A673 (cell line): ENCODE data around the gene KIF5A. TPM values are rescaled to one million over a fixed set of nuclear protein-coding genes. Genes with fewer than 3 reads are reported as not detected.

Source experiments
- BruUV-seq: library from RNA; stranded (reverse); fragments of 400-500 nt; replicated peaks from 2 replicates; lab custom pipeline; 2021; lab: Mats Ljungman, UMichigan
- CTCF ChIA-PET: fragments of 300-600 bp; sonication (Branson Sonifier 250); formaldehyde crosslinking; loops from one replicate; lab custom pipeline; 2022; ENCODE audit warnings: antibody characterized with exemption; lab: Charles Lee
- POLR2A ChIA-PET: fragments of 300-600 bp; sonication (Branson Sonifier 250); formaldehyde crosslinking; loops from one replicate; lab custom pipeline; 2022; ENCODE audit warnings: antibody characterized with exemption; ENCODE audit not compliant: low non-redundant PET; lab: Charles Lee
- DNase-seq: peaks from one replicate; pipeline ENCODE4 v3.0.0-alpha.2; 2015; ENCODE audit warnings: low spot score
- H3K27ac ChIP-seq: fragments of 200-600 bp; sonication (generic); 2 replicates; pipeline ENCODE4 v1.5.1; 2016; ENCODE audit warnings: mixed run types, low read depth, mild to moderate bottlenecking, mixed read lengths, antibody characterized with exemption, low read length; ENCODE audit not compliant: poor library complexity, severe bottlenecking
- H3K27me3 ChIP-seq: fragments of 200-600 bp; sonication (generic); replicated peaks from 2 replicates; pipeline ENCODE4 v1.6.1; 2017; ENCODE audit warnings: mixed run types, low read depth, mild to moderate bottlenecking, mixed read lengths, antibody characterized with exemption, low read length; ENCODE audit not compliant: insufficient read depth, poor library complexity
- H3K36me3 ChIP-seq: fragments of 200-600 bp; sonication (generic); 2 replicates; pipeline ENCODE4 v1.6.1; 2016; ENCODE audit warnings: mixed run types, mild to moderate bottlenecking, mixed read lengths, antibody characterized with exemption, low read length; ENCODE audit not compliant: insufficient read depth, poor library complexity, severe bottlenecking
- H3K4me1 ChIP-seq: fragments of 200-600 bp; sonication (generic); 2 replicates; pipeline ENCODE4 v1.6.1; 2017; ENCODE audit warnings: mixed run types, mild to moderate bottlenecking, mixed read lengths, antibody characterized with exemption, low read length; ENCODE audit not compliant: insufficient read depth, poor library complexity, severe bottlenecking
- H3K4me3 ChIP-seq: fragments of 200-600 bp; sonication (generic); 2 replicates; pipeline ENCODE4 v1.5.1; 2016; ENCODE audit warnings: low read depth, mixed run types, mild to moderate bottlenecking, mixed read lengths, low read length; ENCODE audit not compliant: poor library complexity, severe bottlenecking
- H3K9me3 ChIP-seq: fragments of 200-600 bp; sonication (generic); 2 replicates; pipeline ENCODE4 v1.6.1; 2016; ENCODE audit warnings: mixed run types, low read depth, mild to moderate bottlenecking, mixed read lengths, antibody characterized with exemption, low read length; ENCODE audit not compliant: poor library complexity, severe bottlenecking
- CTCF ChIP-seq: fragments of 300-800, 200-600 bp; sonication (generic); conservative IDR thresholded peaks from 2 replicates; pipeline ENCODE4 v1.5.1; 2017; ENCODE audit warnings: low read depth, mild to moderate bottlenecking, antibody characterized with exemption, low read length, moderate library complexity, mixed read lengths
- EZH2 ChIP-seq: fragments of 200-600 bp; sonication (generic); IDR thresholded peaks from 2 replicates; pipeline ENCODE4 v1.6.1; 2017; ENCODE audit warnings: borderline replicate concordance, low read depth, mild to moderate bottlenecking, mixed read lengths, antibody characterized with exemption, low read length; ENCODE audit not compliant: poor library complexity, severe bottlenecking
- intact Hi-C: fragments of 100-400 bp; cut with micrococcal nuclease; formaldehyde crosslinking; loops from one replicate; pipeline ENCODE4 v1.10.0; 2022; ENCODE audit not compliant: unreplicated experiment
- total RNA-seq: library from RNA; stranded (reverse); gene quantifications from 2 replicates; pipeline ENCODE4 v1.2.3, GENCODE V29; 2021

KIF5A gene
- total RNA-seq, 1 experiment from 2014 or later = 2.1 TPM

GRCh38 chr12:57621497-57622292 is 71.9 kb downstream of the KIF5A start:
- intact Hi-C loops = loop anchor here (1.0 to 2.0 kb wide), 2 partner anchors 38 to 161 kb away; no protein-coding TSS in a partner anchor
- Histone ChIP-seq H3K36me3 (peaks cover 7% of the 10 kb centered on the region), H3K4me3 (peak overlapping the region; percentile 50), H3K27me3 (peaks cover 13% of the 10 kb centered on the region), H3K9me3 (no peaks in the 10 kb centered on the region), H3K4me1 (peaks cover 8% of the 10 kb centered on the region), H3K27ac (no peak overlapping the region)
- DNase-seq = peak; percentile 61
- ChIA-PET POLR2A (no interaction called here), CTCF (interaction anchor here (2.6 kb wide), 1 partner anchor 39 kb away, joined by 9 read pairs; no protein-coding TSS in a partner anchor)
- no TSS peak for BruUV-seq
- TF ChIP-seq EZH2 (no peak), CTCF (peak; percentile 95)

GRCh38 chr12:57622293-57623245 is 72.7 kb downstream of the KIF5A start:
- ChIA-PET CTCF (interaction anchor here (0.7 to 1.1 kb wide), 2 partner anchors 37 to 39 kb away, joined by 5 to 9 read pairs; no protein-coding TSS in a partner anchor), POLR2A (no interaction called here)
- Histone ChIP-seq H3K9me3 (no peaks in the 10 kb centered on the region), H3K36me3 (peaks cover 7% of the 10 kb centered on the region), H3K27ac (no peak overlapping the region), H3K27me3 (peaks cover 13% of the 10 kb centered on the region), H3K4me3 (no peak overlapping the region), H3K4me1 (peaks cover 7% of the 10 kb centered on the region)
- no TSS peak for BruUV-seq
- TF ChIP-seq CTCF (no peak), EZH2 (no peak)
- DNase-seq = no peak
- intact Hi-C loops = loop anchor here (2.0 kb wide), 1 partner anchor 162 kb away; no protein-coding TSS in a partner anchor

- Histone ChIP-seq H3K36me3 (peaks cover 9% of the 10 kb centered on the region), H3K4me3 (no peak overlapping the region), H3K9me3 (no peaks in the 10 kb centered on the region), H3K4me1 (peaks cover 7% of the 10 kb centered on the region), H3K27me3 (peaks cover 13% of the 10 kb centered on the region), H3K27ac (no peak overlapping the region)
- no peak for DNase-seq
- TF ChIP-seq CTCF = no peak
- TF ChIP-seq EZH2 = no peak
- CTCF ChIA-PET = interaction anchor here (1.1 kb wide), 1 partner anchor 40 kb away, joined by 5 read pairs; no protein-coding TSS in a partner anchor
- intact Hi-C loops = loop anchor here (2.0 kb wide), 1 partner anchor 163 kb away; no protein-coding TSS in a partner anchor
- no TSS peak for BruUV-seq
- POLR2A ChIA-PET = no interaction called here
Observed at GRCh38 chr12:57623385-57623784, 73.5 kb downstream of the KIF5A start.
